Measurements from ENCODE around the gene MARCHF10.
A peak's percentile ranks its signal among the peaks of the same experiment; 100 is the strongest.

The MARCHF10 gene

DNA sequence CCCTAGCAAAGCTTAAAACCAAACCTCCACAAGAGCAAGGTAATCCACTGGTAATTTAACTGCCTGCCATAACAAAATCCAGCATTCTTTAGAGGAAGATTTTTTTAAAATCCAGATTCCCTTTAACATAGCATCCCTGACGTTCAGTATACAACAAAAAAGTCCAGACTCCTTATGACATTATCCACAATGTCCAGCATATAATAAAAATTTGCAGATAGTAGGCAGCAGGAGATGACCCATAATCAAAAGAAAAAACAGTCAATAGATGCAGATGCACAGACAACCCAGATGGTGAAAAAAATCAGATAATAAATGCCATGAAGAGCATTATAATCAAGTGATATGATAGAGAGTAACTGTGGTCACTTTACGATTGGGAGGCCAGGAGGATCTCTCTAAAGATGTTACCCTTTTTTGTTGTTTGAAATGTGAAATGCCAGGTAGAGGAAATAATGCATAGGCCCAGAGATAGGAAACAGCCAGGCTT, 147.4 kb downstream of the MARCHF10 start:
- DNase-seq (ENCODE audit: low read depth, low spot score), result no peak

DNA sequence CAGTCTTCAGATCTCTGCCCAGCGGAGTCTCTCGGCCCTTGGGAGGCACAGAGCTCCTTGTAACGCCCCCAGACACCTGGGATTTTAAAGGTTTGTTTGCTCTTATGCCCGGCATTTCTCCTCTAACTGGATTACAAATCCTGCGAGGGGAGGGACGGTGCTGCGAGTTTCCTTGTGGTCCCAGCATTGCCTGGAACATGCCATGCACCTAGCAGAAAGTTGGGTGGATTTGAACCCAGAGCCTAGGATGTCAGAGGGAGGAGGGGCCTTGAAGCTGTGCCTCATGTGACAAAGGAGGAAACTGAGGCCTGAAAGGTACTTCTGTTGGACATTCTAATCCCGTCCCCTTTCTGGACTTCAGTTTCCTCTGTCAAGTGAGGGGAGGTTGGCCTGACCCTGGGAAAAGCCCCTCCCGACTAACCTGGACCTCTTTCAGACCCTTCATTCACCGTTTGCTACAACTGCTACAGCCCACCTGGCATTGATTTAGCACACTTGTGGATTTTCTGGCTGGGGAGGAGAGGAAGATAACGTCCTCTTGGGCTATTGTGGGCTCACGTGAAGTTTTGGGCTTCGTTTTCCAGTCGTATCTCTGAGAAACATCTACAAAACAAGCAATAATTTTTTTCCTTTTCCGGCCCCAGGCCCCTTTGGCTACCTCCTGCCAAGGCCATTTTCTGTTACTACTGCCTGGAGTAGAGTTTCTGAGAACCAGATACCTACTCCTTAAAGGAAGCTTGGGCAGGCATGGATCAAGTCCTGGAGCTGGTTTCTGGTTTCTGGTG, 149.8 kb downstream of the MARCHF10 start:
- DNase-seq (ENCODE audit: low read depth, low spot score), result no peak

DNA sequence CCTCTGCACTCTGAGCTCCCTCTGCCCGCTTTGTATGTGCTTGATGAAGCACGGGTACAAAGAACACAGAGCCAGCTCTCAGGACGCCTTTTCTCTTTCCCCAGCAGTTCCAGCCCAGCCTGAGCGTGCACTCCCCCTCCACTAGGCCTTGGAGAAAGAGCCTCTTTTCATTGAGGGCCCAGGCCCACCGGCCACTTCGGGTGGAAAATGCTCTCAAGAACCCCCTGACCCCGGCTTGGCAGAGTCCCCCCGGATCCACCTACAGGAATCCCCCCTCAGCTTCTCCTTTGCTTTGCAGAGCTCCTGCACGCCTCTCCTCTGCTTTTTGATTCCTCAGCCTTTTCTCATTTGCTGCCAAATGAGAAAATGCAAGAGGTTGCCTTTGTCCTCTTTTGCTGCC, 150.4 kb downstream of the MARCHF10 start:
- no peak for DNase-seq (ENCODE audit: low read depth, low spot score)

- no peak for DNase-seq (ENCODE audit: low read depth, low spot score)
Measured at GRCh38 chr17:62657145-62657665, 150.9 kb downstream of the MARCHF10 start.

- peak; percentile 45 for DNase-seq (ENCODE audit: low read depth, low spot score)
Measured at GRCh38 chr17:62656446-62656845, 151.7 kb downstream of the MARCHF10 start.

- no peak for DNase-seq (ENCODE audit: low read depth, low spot score)
Measured at GRCh38 chr17:62655656-62656055, 152.5 kb downstream of the MARCHF10 start.

DNA sequence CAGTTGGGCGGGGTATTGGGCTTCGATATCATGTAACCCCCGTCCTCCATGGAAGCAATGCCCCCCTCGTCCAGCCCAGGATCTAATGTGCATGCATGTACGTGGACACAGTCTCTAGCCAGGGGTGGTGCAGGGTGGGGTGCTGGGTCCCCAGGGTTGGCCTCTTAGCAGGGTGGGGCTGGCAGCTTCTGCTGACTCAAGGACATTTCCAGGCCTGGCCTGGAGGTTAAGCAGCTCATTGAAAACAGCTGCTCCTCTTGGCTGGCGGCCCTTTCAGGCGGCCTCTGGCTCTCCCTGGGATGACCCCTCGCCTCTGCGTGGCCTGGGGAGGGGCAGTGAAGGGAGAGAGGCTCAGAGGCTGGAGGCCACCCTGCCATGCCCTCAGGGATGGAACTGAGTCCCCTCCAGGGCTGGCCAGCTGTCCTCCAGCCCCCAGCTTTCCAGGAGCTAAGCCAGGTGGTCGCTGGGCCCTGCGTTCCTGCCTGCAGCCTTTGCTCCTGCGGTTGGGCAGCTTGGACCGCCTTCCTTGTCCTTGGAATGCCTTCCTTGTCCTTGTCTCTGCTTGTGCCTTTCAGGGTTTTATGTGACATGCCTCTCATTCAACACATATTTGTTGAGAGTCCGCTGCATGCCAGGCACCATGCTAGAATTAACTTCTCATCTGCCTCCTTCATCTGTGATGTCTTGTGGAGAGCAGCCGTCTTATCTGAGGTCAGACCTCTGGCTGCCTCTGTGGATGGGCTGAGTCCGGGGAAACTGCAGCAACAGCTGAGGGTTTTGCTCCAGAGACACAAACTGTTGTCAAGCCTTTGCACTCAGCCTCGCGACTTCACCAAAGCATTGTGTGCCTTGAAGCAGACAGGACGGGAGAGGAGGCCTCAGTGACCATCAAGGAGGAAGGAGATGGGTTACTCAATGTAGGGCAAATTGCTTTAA, 154.0 kb downstream of the MARCHF10 start:
- DNase-seq (ENCODE audit: low read depth, low spot score), result peak; percentile 79

- peak; percentile 96 for DNase-seq (ENCODE audit: low read depth, low spot score)
Measured at GRCh38 chr17:62653002-62653825, 154.9 kb downstream of the MARCHF10 start.

- peak; percentile 67 for DNase-seq (ENCODE audit: low read depth, low spot score)
Measured at GRCh38 chr17:62652251-62653001, 155.7 kb downstream of the MARCHF10 start.

All from ELF-1 (cell line).